ENCODE results near the gene NOS1.

- TF ChIP-seq POLR2A (IDR thresholded peaks at IDR 0.05; ENCODE audit: control extremely low read depth in 1 of 2, low read depth in 2 of 2, low read length in 2 of 2) (no peak), ATF3 (IDR thresholded peaks at IDR 0.05; ENCODE audit: insufficient read depth, low read depth, low read length) (no peak), SIN3A (conservative IDR thresholded peaks at IDR 0.05 in 1 of 2, IDR thresholded peaks at IDR 0.05 in 1 of 2; ENCODE audit: low read depth in 1 of 2, low read length in 2 of 2) (no peak), POLR2AphosphoS5 (IDR thresholded peaks at IDR 0.05; ENCODE audit: low read depth, low read length) (no peak)
- TF ChIP-seq, protein P1, sequence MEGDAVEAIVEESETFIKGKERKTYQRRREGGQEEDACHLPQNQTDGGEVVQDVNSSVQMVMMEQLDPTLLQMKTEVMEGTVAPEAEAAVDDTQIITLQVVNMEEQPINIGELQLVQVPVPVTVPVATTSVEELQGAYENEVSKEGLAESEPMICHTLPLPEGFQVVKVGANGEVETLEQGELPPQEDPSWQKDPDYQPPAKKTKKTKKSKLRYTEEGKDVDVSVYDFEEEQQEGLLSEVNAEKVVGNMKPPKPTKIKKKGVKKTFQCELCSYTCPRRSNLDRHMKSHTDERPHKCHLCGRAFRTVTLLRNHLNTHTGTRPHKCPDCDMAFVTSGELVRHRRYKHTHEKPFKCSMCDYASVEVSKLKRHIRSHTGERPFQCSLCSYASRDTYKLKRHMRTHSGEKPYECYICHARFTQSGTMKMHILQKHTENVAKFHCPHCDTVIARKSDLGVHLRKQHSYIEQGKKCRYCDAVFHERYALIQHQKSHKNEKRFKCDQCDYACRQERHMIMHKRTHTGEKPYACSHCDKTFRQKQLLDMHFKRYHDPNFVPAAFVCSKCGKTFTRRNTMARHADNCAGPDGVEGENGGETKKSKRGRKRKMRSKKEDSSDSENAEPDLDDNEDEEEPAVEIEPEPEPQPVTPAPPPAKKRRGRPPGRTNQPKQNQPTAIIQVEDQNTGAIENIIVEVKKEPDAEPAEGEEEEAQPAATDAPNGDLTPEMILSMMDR (IDR thresholded peaks at IDR 0.05; ENCODE audit: control extremely low read depth in 1 of 3, insufficient read depth in 1 of 3, low read depth in 1 of 3, low read length in 3 of 3): no peak
Measured at GRCh38 chr12:117395766-117396165, 34.3 kb upstream of the NOS1 start.

Measured in H1 (cell line).